GM18909 (cell line): ENCODE results near the gene CDPF1.
"Not testable (repeated sequence)": the region's sequence is repeated elsewhere in the genome, so short reads cannot be mapped to it uniquely, and the experiment has no call there.

Experiments
- ATAC-seq: cut with Tn5 transposase; IDR thresholded peaks from one replicate; pipeline ENCODE4 v1.9.1; 2021; ENCODE audit warnings: mild to moderate bottlenecking; ENCODE audit not compliant: unreplicated experiment, poor library complexity

The CDPF1 gene

DNA sequence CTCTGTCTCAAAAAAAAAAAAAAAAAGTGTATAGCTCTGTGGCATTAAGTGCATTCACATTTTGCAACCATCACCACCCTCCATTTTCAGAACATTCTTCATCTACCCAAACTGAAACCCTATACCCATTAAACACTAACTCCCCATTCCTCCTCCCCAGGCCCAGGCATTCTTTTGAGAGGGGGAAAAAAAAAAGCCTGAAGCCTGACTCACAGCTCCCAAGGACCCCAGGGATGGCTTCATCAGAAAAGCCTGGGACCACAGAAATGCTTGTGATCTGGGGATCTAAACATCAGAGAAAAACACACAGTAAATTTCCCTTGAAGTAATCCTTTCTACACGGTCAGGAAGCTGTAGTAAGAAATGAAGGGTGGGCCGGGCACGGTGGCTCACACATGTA, 35.9 kb upstream of the CDPF1 start:
- ATAC-seq = no peak

DNA sequence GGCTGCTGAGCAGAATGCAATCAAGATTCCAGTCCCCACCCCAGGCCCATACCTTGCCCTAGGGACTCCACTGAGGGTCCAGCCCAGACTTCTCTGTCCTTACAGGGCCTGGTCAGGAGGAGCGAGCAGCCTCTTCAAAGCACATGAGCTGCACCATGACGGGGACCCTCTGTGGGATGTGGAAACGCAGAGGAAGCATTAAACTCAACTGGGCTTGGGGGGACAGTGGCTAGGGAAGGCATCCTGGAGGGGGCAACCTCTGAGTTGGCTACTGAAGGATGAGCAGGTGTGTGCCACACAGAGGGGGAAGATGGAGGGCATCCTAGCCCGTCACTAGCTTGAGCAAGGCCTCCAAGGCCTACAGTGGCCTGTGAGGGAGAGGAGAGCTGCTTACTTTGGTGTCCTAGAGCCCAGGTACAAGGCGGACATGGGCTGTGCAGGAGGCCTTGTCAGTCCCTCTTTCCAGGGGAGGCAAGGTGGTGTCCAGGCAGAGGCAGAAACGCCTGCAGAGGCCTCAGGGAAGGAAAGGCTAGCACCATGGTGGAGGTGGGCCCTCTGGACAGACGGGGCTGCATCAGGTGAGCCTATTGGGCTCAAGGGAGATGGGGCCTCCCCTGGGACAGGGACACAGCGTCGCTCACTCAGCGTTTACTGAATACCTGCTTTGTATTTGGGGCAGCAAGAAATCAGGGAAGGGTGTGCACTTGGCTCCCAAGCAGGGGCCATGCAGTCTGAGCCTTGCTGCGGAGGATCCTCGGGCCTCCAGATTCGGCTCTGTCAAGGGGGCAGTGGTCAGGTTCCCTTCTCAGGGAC, 32.0 kb upstream of the CDPF1 start:
- no peak for ATAC-seq

- ATAC-seq = no peak
These were observed 31.0 kb upstream of the CDPF1 start for GRCh38 chr22:46280999-46281623.

- ATAC-seq = no peak
These were observed 30.1 kb upstream of the CDPF1 start for GRCh38 chr22:46280063-46280817.

DNA sequence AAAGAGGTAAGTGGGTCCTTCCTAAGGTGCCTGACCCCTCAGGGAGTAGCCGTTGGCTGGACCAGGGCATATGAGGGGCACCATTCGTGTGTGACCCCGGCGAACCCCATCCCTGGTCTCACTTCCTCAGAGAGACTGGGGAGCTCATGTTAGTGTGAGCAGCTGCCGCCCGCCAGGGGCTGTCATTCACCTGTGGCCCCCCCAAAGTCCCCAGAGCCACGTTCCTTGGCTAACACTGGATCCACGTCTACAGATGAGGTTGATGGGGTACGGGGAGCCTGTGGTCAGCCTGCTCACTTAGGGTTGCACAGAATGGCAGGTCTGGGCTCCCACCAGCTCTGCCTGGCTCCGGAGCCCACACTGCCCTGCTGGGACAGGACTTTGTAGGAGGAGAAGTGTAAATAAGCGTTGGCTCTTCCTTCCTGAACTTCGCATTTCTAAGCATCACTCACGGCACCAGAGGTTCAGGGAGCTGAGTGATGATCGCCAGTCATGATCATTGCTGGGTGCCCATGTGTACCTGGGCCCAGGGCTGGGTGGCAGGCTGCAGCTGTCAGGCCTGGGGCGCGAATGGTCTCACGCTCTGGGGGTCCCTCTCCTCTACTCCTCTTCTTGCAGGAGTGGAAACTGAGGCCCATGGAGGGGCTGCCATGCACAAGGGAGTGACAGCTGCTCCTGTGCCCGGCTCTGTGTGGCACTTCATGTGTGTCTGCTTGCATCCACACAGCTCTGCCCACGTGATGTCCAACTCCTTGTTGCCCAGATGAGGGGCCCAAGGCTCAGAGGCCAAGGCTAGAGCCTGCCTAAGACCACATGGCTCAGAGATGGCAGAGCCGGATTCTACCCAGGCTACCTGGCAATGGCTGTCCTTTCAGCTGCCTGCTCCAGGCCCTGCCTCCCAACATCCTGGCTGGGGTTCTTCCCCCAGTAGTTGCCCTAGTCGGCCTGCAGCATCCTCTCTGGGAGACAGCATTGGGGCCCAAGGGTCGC, 28.9 kb upstream of the CDPF1 start:
- ATAC-seq = no peak

DNA sequence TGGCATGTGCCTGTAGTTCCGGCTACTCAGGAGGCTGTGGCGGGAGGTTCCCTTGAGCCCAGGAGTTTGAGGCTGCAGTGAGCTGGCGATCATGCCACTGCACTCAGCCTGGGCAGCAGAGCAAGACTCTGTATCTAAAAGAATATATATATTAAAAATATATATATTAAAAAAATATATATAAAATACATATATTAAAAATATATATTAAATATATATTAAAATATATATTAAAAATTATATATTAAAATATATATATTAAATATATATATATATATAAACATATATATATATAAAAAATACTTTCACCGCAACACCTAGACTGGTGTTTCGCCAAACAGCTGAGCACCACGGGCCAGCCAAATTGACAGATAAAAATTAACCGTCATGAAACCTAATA, 26.5 kb upstream of the CDPF1 start:
- no peak for ATAC-seq

- no peak for ATAC-seq
These were observed 25.5 kb upstream of the CDPF1 start for GRCh38 chr22:46275455-46276122.

DNA sequence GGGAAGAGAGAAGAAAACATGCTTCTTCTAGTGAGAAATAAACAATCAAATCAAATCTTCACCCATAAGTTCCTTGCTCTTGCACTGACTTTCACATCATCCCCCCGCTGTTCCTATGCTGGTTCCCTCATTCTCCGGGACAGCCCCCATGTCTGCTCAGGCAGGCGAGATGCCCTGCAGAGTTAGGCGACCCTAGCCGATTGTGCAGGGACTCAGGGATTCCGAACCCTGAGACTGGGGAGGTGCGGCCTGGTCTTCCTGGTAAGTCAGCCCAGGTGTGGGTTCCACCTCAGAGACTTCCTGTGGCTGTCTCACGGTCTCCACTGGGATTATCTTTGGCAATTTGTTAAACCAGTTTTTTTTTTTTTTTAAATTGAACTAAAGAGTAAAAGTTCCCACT, 24.3 kb upstream of the CDPF1 start:
- no peak for ATAC-seq

DNA sequence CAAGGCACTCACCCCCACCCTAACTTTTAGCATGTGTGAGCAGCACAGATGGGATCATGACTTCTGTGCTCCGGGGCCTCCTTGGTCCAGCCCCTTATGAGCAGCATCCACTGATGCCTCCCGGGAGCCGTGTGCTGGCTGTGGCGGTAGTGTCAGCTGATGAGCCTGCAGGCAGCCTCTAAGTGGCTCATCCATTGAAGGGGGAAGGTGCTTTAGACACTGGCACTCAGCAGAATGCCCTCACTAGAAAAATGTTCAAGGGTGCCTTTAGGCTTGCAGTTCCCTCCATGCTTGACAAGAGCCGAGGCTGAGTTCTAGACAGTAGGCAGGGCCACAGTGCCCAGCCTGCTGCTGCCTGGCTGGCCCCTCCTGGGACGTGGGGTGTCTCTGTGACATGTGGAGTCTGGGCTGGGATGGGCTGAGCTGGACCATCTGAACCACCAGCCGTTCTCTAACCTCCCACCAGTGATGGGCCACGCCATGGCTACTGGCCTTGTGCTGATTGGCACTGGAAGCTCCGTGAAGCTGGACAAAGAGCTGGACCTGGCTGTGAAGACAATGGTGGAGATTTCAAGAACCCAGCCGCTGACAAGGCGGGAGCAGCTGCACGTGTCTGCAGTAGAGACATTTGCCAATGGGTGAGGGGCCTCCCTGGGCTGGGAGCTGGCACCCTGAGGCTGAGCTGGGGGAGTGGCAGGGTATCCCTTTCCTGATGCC, 23.5 kb upstream of the CDPF1 start:
- ATAC-seq = no peak

DNA sequence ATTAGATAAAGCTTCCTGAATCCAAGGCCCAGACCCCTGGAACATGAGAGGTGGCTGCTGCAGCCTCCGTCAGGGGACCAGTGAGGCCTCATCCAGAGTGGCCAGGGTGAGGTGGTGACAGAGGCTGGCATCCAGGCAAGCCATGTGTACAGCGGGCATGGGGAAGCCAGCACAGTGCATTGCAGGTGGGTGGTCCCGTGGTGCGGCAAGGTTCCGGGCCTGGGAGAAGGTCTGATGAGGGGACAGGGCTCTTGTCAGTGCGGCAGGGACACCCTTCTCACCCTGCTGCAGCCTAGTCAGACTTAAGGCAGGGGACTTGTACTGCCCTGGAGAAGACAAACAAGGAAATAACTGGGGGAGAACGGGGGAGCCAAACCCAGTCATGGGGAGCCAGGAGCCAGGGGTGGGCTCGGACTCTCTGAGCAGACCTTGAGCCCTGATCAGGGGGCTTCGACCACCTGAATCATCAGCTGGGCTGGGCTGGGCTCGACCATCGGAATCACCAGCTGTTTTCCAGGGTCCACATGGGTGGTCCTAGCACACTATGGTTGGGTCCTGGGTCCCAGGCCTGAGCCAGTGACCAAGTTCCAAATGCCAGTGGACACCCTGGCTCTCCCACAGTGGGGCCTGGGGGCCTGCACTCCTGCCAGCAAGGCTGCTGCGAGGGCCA, 22.8 kb upstream of the CDPF1 start:
- no peak for ATAC-seq

GRCh38 chr22:46272196-46272595, 22.1 kb upstream of the CDPF1 start:
- no peak for ATAC-seq

DNA sequence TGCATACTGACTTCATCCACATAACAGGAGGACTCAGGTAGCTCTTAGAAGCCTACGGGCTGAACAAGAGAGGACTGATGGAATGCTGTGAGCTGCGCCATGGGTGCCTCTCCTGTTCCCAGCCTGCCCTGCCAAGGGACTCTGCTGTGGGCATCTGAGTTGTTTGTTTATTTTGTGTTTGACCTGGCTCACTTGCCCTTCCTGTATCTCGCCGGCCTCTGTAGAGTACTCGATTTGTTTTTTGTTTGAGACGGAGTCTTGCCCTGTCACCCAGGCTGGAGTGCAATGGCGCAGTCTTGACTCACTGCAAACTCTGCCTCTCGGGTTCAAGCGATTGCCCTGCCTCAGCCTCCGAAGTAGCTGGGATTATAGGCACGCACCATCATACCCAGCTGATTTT, 19.5 kb upstream of the CDPF1 start:
- no peak for ATAC-seq

DNA sequence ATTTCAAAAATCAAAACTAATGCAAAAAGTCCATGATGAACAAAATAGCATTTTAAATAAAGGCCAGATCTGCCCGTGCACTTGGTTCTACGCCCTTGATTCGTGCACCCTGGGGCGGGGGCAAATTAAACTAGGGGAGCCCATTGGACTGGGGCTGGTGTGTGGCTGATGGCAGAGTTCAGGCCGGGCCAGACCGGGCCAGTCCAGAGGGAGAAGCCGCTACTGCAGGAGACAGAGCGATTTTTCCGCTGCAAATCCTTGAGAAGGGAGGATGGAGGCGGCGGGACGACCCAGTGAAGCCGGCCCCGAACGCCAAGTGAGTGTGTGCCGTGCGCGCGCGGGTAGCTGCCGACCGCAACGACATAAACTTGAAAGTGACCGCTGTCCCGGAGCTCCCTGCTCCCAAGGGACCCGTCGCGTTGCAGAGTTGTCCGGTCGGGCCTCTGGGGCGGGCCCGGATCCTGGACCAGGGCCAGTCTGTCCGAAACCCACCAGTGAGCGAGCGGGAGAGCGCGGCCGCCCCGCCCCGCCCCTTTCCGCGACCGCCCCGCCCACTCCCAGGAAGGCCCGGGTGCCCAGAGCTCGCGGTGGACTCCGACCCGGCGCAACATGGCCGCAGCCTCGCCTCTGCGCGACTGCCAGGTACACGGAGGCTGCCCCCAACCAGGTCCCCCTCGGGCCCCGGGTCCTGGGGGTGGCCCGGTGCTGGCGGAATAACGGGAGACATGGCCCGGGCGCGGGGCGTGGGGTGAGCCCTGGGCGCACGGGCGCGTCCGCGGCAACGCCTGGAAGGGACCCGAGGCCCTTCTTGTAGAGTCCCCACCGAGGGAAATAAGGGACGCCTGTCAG, 17.6 kb upstream of the CDPF1 start, which contains the start of gene TTC38:
TTC38 (plus strand) TSS at position 578 of the 849 bp plus-strand sequence; CDS start at position 610, 32 bp downstream.
- peak; percentile 76 for ATAC-seq

- not testable (repeated sequence) for ATAC-seq
These were observed 15.5 kb upstream of the CDPF1 start for GRCh38 chr22:46265627-46266026.

DNA sequence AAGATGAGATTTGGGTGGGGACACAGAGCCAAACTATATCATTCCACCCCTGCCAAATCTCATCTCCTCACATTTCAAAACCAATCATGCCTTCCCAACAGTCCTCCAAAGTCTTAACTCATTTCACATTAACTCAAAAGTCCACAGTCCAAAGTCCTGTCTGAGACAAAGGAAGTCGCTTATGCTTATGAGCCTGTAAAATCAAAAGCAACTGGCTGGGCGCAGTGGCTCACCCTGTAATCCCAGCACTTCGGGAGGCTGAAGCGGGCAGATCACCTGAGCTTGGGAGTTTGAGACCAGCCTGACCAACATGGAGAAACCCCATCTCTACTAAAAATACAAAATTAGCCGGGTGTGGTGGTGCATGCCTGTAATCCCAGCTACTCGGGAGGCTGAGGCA, 14.4 kb upstream of the CDPF1 start:
- ATAC-seq = not testable (repeated sequence)

- no peak for ATAC-seq
These were observed 13.1 kb upstream of the CDPF1 start, which contains the start of gene PKDREJ for GRCh38 chr22:46263216-46263590. TSS of gene PKDREJ (minus strand) at chr22:46263343. CDS start at chr22:46263322, 21 bp downstream.

- no peak for ATAC-seq
These were observed 12.5 kb upstream of the CDPF1 start for GRCh38 chr22:46262449-46263215.
